SK-N-SH (cell line): ENCODE measurements around the gene RELB. TPM values are rescaled to one million over a fixed set of nuclear protein-coding genes. Genes with fewer than 3 reads are reported as not detected.

Source experiments
- CTCF ChIA-PET: fragments of 300-600, 350-600 bp; formaldehyde crosslinking; extraction: SDS; loops from one replicate; lab custom pipeline; 2021; lab: Yijun Ruan, JAX
- POLR2A ChIA-PET: fragments of 350-600 bp; sonication (Branson Sonifier 250); formaldehyde crosslinking; extraction: SDS; loops from one replicate; lab custom pipeline; 2020; ENCODE audit warnings: antibody characterized with exemption, inconsistent platforms; lab: Yijun Ruan, JAX
- DNase-seq: peaks from one replicate; pipeline ENCODE4 v3.0.0; 2012
- H2AFZ ChIP-seq: fragments of 200-600 bp; sonication (generic); 2 replicates; pipeline ENCODE4 v1.8.1; 2016; ENCODE audit warnings: antibody characterized with exemption, mild to moderate bottlenecking, low read depth
- H3F3A ChIP-seq: fragments of 200-600 bp; sonication (generic); replicated peaks from 2 replicates; pipeline ENCODE3; 2016; ENCODE audit warnings: antibody characterized with exemption, mild to moderate bottlenecking; ENCODE audit not compliant: insufficient read depth
- H3K27ac ChIP-seq, 2 experiments: fragments of 200-500 bp in 1 of 2; fragments of 200-600 bp in 1 of 2; sonication (Bioruptor generic) in 1 of 2; sonication (generic), shearing (Covaris generic) in 1 of 2; 2 replicates each; pipeline versions ENCODE4 v1.5.1 to v1.6.1; 2014 to 2016; ENCODE audit warnings: low read depth in 2 of 2, inconsistent platforms in 1 of 2, low read length in 1 of 2, mild to moderate bottlenecking in 1 of 2, mixed read lengths in 1 of 2
- H3K27me3 ChIP-seq: fragments of 200-600 bp; sonication (generic), shearing (Covaris generic); 2 replicates; pipeline ENCODE4 v1.6.1; 2016; ENCODE audit warnings: mixed run types; ENCODE audit not compliant: insufficient read depth
- H3K36me3 ChIP-seq, 2 experiments: fragments of 200-500 bp in 1 of 2; fragments of 200-600 bp in 1 of 2; sonication (Bioruptor generic) in 1 of 2; sonication (generic) in 1 of 2; replicated peaks in 1 of 2; 2 replicates each; pipeline versions ENCODE3 to v1.5.1; 2014 to 2016; ENCODE audit warnings: low read length in 1 of 2, mild to moderate bottlenecking in 1 of 2; ENCODE audit not compliant: insufficient read depth in 2 of 2, control insufficient read depth in 1 of 2
- H3K4me1 ChIP-seq, 2 experiments: fragments of 200-500 bp in 1 of 2; fragments of 200-600 bp in 1 of 2; sonication (Bioruptor generic) in 1 of 2; sonication (generic), shearing (Covaris generic) in 1 of 2; 2 replicates each; pipeline versions ENCODE4 v1.5.1 to v1.6.1; 2014 to 2016; ENCODE audit warnings: low read depth in 1 of 2, low read length in 1 of 2, mixed run types in 1 of 2; ENCODE audit not compliant: insufficient read depth in 2 of 2, control insufficient read depth in 1 of 2
- H3K4me2 ChIP-seq: fragments of 200-600 bp; sonication (generic), shearing (Covaris generic); 2 replicates; pipeline ENCODE4 v1.6.1; 2017; ENCODE audit warnings: mixed run types
- H3K4me3 ChIP-seq, 2 experiments: fragments of 200-500 bp in 1 of 2; fragments of 200-600 bp in 1 of 2; sonication (Bioruptor generic) in 1 of 2; sonication (generic), shearing (Covaris generic) in 1 of 2; 2 replicates each; pipeline versions ENCODE4 v1.5.1 to v1.8.1; 2014 to 2016; ENCODE audit warnings: low read depth in 2 of 2, inconsistent platforms in 1 of 2, low read length in 1 of 2, mild to moderate bottlenecking in 1 of 2, mixed read lengths in 1 of 2, moderate library complexity in 1 of 2
- H3K79me2 ChIP-seq: fragments of 200-600 bp; sonication (generic); 2 replicates; pipeline ENCODE4 v1.8.1; 2017; ENCODE audit warnings: mild to moderate bottlenecking; ENCODE audit not compliant: insufficient read depth
- H3K9ac ChIP-seq: fragments of 200-600 bp; sonication (generic); 2 replicates; pipeline ENCODE4 v1.6.1; 2017; ENCODE audit warnings: mixed run types
- H3K9me2 ChIP-seq: fragments of 200-600 bp; sonication (generic); 2 replicates; pipeline ENCODE4 v1.6.1; 2017; ENCODE audit warnings: mixed run types
- H3K9me3 ChIP-seq: fragments of 200-600 bp; sonication (generic); 2 replicates; pipeline ENCODE4 v1.6.1; 2017; ENCODE audit warnings: mixed run types, mild to moderate bottlenecking, moderate library complexity
- H4K20me1 ChIP-seq: fragments of 200-600 bp; sonication (generic); 2 replicates; pipeline ENCODE4 v1.6.1; 2017; ENCODE audit warnings: mild to moderate bottlenecking, mixed run types; ENCODE audit not compliant: insufficient read depth
- CHD2 ChIP-seq: fragments of 150-350 bp; IDR thresholded peaks from 2 replicates; pipeline ENCODE4 v1.6.1; 2018; ENCODE audit warnings: low read length; ENCODE audit not compliant: partially characterized antibody
- EP300 ChIP-seq, 2 experiments: IDR thresholded peaks; 2 replicates each; pipeline versions ENCODE4 v1.4.0 to v1.6.1; 2012; ENCODE audit warnings: borderline replicate concordance in 1 of 2, low read depth in 1 of 2, low read length in 1 of 2
- FOSL2 ChIP-seq: IDR thresholded peaks from 2 replicates; pipeline ENCODE4 v1.4.0; 2012; ENCODE audit warnings: low read depth, mild to moderate bottlenecking, moderate library complexity, borderline replicate concordance
- FOXJ3 ChIP-seq: sonication (generic); formaldehyde crosslinking; IDR thresholded peaks from 2 replicates; pipeline ENCODE4 v1.5.1; 2020; ENCODE audit warnings: mild to moderate bottlenecking, missing genetic modification reagents
- GABPA ChIP-seq: IDR thresholded peaks from 2 replicates; pipeline ENCODE4 v1.4.0; 2012; ENCODE audit warnings: low read depth, mild to moderate bottlenecking
- MEF2A ChIP-seq: IDR thresholded peaks from 2 replicates; pipeline ENCODE4 v1.4.0; 2012; ENCODE audit warnings: low read depth, borderline replicate concordance
- MXI1 ChIP-seq: IDR thresholded peaks from 2 replicates; pipeline ENCODE4 v1.6.1; 2012; ENCODE audit warnings: mild to moderate bottlenecking, low read depth, low read length, improper control_type of control experiment
- NFIC ChIP-seq: IDR thresholded peaks from 2 replicates; pipeline ENCODE4 v1.4.0; 2012; ENCODE audit warnings: borderline replicate concordance
- NRF1 ChIP-seq: IDR thresholded peaks from 2 replicates; pipeline ENCODE4 v1.6.1; 2012; ENCODE audit warnings: low read depth, mild to moderate bottlenecking, low read length
- RCOR1 ChIP-seq: fragments of 150-350 bp; IDR thresholded peaks from 2 replicates; pipeline ENCODE4 v1.6.1; 2017; ENCODE audit warnings: antibody characterized with exemption, low read length
- RXRA ChIP-seq: IDR thresholded peaks from 2 replicates; pipeline ENCODE4 v1.4.0; 2012; ENCODE audit warnings: low read depth, mild to moderate bottlenecking, borderline replicate concordance
- SIN3A ChIP-seq: IDR thresholded peaks from 2 replicates; pipeline ENCODE4 v1.6.1; 2012; ENCODE audit warnings: low read depth, mild to moderate bottlenecking, low read length, moderate library complexity, borderline replicate concordance
- SMC3 ChIP-seq: IDR thresholded peaks from 2 replicates; pipeline ENCODE4 v1.6.1; 2012; ENCODE audit warnings: low read depth, low read length, improper control_type of control experiment
- TAF1 ChIP-seq: IDR thresholded peaks from 2 replicates; pipeline ENCODE4 v1.6.1; 2012; ENCODE audit warnings: low read depth, mild to moderate bottlenecking, low read length, moderate library complexity, borderline replicate concordance
- TEAD4 ChIP-seq: IDR thresholded peaks from 2 replicates; pipeline ENCODE4 v1.4.0; 2012; ENCODE audit warnings: mild to moderate bottlenecking, borderline replicate concordance; ENCODE audit not compliant: insufficient read depth
- WGBS: methylation state at CpG from one replicate; pipeline ENCODE4 v1.1.6; 2017; ENCODE audit warnings: low lambda C conversion rate; 5-methylcytosine and 5-hydroxymethylcytosine counted together
- polyA plus RNA-seq, 3 experiments: library from polyadenylated mRNA; depleted of rRNA; stranded (reverse); fragments of >200 nt; gene quantifications; 2 replicates each; pipeline ENCODE4 v1.2.3, GENCODE V29; 2012
- TF ChIP-seq, protein P1 (sequence below): fragments of 150-350 bp; IDR thresholded peaks from 2 replicates; pipeline ENCODE4 v1.6.1; 2017; ENCODE audit warnings: antibody characterized with exemption, low read length, low read depth, borderline replicate concordance
- TF ChIP-seq, protein P2 (sequence below): IDR thresholded peaks from 2 replicates; pipeline ENCODE4 v1.4.0; 2012; ENCODE audit warnings: low read depth
- TF ChIP-seq, protein P3 (sequence below): fragments of 150-350 bp; IDR thresholded peaks from 2 replicates; pipeline ENCODE4 v1.6.1; 2016; ENCODE audit warnings: mild to moderate bottlenecking, low read depth, low read length
- TF ChIP-seq, protein P4 (sequence below): IDR thresholded peaks from 2 replicates; pipeline ENCODE4 v1.4.0; 2012; ENCODE audit warnings: low read depth, borderline replicate concordance
- TF ChIP-seq, protein P5 (sequence below): IDR thresholded peaks from 2 replicates; pipeline ENCODE4; 2012

Gene RELB
- polyA plus RNA-seq, 1 of the 3 experiments (the other 2 are of a cell fraction): 12.6 TPM

DNA sequence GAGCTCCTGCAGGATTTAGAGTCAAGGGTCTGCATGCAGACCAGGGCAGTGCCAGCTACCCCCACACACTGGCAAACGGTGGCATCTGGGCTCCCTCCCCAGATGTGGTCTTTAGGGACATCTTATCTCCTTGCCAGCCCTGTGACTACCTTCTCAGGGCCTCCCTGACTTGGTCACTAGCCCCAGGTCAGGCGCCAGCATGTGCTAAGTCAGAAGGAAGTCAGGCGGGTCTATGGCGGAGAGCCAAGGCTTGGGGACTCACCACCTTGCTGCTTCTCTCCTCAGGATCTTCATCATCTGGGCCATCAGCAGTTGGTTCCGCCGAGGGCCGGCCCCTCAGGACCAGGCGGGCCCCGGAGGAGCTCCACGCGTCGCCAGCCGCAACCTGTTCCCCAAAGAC lies 28.5 kb upstream of the RELB start:
- CTCF ChIA-PET: interaction anchor here (0.5 to 1.6 kb wide), 2 partner anchors 21 to 366 kb away, joined by 3 to 4 read pairs; no protein-coding TSS in a partner anchor
- DNase-seq: no peak
- Histone ChIP-seq H3K79me2 (peaks cover 12% of the 10 kb centered on the region; the same call in 1 of the 2 replicates), H3K36me3 (peaks cover 26 to 53% of the 10 kb centered on the region in 2 experiments), H2AFZ (no peak overlapping the region), H3K9ac (no peak overlapping the region), H3K4me1 (no peaks in the 10 kb centered on the region), H3K27me3 (no peaks in the 10 kb centered on the region), H3K27ac (no peak overlapping the region), H3K4me3 (no peak overlapping the region), H4K20me1 (no peaks in the 10 kb centered on the region)
- TF ChIP-seq MXI1 (no peak), TAF1 (no peak)
- TF ChIP-seq, protein P1, sequence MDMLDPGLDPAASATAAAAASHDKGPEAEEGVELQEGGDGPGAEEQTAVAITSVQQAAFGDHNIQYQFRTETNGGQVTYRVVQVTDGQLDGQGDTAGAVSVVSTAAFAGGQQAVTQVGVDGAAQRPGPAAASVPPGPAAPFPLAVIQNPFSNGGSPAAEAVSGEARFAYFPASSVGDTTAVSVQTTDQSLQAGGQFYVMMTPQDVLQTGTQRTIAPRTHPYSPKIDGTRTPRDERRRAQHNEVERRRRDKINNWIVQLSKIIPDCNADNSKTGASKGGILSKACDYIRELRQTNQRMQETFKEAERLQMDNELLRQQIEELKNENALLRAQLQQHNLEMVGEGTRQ: no peak
- TF ChIP-seq, all 33 proteins: peak for 0
- Histone ChIP-seq H3K4me2 (no peak overlapping the region), H3K9me3 (no peaks in the 10 kb centered on the region), H3F3A (no peaks in the 10 kb centered on the region), H3K9me2 (no peaks in the 10 kb centered on the region)
- WGBS: 85% methylated on average over 3 of the region's 13 CpGs
- POLR2A ChIA-PET: interaction anchor here (0.6 kb wide), 1 partner anchor 68 kb away, joined by 4 read pairs; no protein-coding TSS in a partner anchor

DNA sequence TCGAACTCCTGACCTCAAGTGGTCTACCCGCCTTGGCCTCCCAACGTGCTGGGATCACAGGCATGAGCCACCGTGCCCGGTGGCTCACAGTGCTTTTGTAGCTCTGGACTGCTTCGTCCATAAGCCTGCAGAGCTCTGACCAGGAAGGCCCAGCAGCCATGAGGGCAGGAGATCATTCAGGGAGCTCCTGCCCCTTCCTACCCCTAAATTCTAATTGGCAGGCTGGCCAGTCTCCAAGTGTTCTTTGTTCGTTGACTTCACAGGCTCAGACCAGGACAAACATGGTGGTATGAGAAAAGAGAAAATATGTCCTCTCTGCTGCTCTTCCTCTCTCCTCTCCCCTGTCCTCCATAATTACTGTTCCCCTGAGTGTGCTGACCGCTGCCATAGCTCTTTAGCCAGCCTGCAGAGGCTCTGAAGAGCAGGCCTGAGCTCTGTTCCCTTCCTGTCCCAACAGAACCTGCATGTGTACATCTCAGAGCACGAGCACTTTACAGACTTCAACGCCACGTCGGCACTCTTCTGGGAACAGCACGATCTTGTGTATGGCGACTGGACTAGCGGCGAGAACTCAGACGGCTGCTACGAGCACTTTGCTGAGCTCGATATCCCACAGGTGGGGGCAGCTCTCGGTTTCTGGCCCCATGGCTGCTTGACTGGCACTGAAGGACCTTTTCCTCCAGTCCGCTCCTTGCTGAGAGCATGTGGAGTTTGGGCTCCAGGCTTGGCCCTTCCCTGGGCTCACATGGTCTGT lies 27.1 kb upstream of the RELB start:
- no peaks in the 10 kb centered on the region for H3K27me3 ChIP-seq
- no peak overlapping the region for H3K27ac ChIP-seq
- no peaks in the 10 kb centered on the region for H3K4me1 ChIP-seq
- 96% methylated on average over 19 of the region's 21 CpGs for WGBS
- no peak overlapping the region for H3K9ac ChIP-seq
- H3K4me2 ChIP-seq: no peak overlapping the region
- peaks cover 8% of the 10 kb centered on the region; the same call in 1 of the 2 replicates for H3K79me2 ChIP-seq
- CTCF ChIA-PET: interaction anchor here (1.7 to 1.9 kb wide), 2 partner anchors 15 to 71 kb away, joined by 5 read pairs; no protein-coding TSS in a partner anchor
- TF ChIP-seq SMC3: no peak
- no peak for TF ChIP-seq EP300 (IDR thresholded peaks at IDR 0.05; ENCODE audit: borderline replicate concordance in 1 of 2, low read depth in 1 of 2, low read length in 1 of 2)
- no peak for TF ChIP-seq RXRA
- TF ChIP-seq, protein P2, sequence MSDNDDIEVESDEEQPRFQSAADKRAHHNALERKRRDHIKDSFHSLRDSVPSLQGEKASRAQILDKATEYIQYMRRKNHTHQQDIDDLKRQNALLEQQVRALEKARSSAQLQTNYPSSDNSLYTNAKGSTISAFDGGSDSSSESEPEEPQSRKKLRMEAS: no peak
- no peak for TF ChIP-seq FOSL2
- TF ChIP-seq GABPA: no peak
- TF ChIP-seq, protein P3, sequence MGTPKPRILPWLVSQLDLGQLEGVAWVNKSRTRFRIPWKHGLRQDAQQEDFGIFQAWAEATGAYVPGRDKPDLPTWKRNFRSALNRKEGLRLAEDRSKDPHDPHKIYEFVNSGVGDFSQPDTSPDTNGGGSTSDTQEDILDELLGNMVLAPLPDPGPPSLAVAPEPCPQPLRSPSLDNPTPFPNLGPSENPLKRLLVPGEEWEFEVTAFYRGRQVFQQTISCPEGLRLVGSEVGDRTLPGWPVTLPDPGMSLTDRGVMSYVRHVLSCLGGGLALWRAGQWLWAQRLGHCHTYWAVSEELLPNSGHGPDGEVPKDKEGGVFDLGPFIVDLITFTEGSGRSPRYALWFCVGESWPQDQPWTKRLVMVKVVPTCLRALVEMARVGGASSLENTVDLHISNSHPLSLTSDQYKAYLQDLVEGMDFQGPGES: no peak
- no peak for TF ChIP-seq FOXJ3
- no peak for TF ChIP-seq NFIC
- TF ChIP-seq, protein P1: no peak
- no peak for TF ChIP-seq CHD2
- TF ChIP-seq NRF1: no peak
- TF ChIP-seq RCOR1: no peak
- no peak for TF ChIP-seq SIN3A
- no peak for TF ChIP-seq TEAD4
- TF ChIP-seq, protein P4, sequence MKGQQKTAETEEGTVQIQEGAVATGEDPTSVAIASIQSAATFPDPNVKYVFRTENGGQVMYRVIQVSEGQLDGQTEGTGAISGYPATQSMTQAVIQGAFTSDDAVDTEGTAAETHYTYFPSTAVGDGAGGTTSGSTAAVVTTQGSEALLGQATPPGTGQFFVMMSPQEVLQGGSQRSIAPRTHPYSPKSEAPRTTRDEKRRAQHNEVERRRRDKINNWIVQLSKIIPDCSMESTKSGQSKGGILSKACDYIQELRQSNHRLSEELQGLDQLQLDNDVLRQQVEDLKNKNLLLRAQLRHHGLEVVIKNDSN: no peak
- TF ChIP-seq, protein P5, sequence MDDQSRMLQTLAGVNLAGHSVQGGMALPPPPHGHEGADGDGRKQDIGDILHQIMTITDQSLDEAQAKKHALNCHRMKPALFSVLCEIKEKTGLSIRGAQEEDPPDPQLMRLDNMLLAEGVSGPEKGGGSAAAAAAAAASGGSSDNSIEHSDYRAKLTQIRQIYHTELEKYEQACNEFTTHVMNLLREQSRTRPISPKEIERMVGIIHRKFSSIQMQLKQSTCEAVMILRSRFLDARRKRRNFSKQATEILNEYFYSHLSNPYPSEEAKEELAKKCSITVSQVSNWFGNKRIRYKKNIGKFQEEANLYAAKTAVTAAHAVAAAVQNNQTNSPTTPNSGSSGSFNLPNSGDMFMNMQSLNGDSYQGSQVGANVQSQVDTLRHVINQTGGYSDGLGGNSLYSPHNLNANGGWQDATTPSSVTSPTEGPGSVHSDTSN: no peak
- TF ChIP-seq MEF2A: no peak
- H3K36me3 ChIP-seq: peaks cover 28 to 40% of the 10 kb centered on the region in 2 experiments
- no peak overlapping the region for H2AFZ ChIP-seq
- no peak for DNase-seq
- H3F3A ChIP-seq: no peaks in the 10 kb centered on the region
- H4K20me1 ChIP-seq: no peaks in the 10 kb centered on the region
- H3K9me2 ChIP-seq: no peaks in the 10 kb centered on the region
- H3K4me3 ChIP-seq: no peak overlapping the region
- no peaks in the 10 kb centered on the region for H3K9me3 ChIP-seq
- POLR2A ChIA-PET: no interaction called here
